ENCODE results near the gene GJB5. TPM values are rescaled to one million over a fixed set of nuclear protein-coding genes. Genes with fewer than 3 reads are reported as not detected.
"Not testable (repeated sequence)": the region's sequence is repeated elsewhere in the genome, so short reads cannot be mapped to it uniquely, and the experiment has no call there.

GJB5 gene
- not detected for polyA plus RNA-seq (2012; ENCODE audit: insufficient read depth, insufficient read length)

GRCh38 chr1:34754964-34755637 lies at the start of gene GJB5:
Gene GJB5 (plus strand): TSS chr1:34755047. CDS start chr1:34757331, 2,284 bp downstream.
- DNase-seq (ENCODE audit: low read depth, low spot score): no peak
- H3K4me3 ChIP-seq (ENCODE audit: low read length): no peak within 1 kb of the TSS

DNA sequence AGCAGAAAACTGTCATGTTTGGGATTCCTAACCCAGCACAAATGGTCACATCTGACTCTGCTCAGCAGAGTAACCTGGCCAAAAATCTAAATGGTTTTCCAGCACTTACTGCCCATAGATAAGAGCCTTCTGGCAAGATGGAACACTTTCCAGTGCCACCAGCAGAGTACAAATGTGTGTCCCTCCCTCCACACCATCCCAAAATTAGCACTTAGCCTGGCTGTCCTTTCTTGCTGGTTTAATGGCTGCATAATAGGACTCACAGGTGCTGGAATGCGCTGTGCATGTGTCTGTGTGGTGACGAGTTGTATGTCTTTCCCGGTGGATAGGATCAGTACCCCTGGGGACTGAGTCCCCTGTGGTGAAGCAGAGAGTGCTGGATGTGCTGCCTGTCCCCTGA lies 49.8 kb upstream of the GJB5 start:
- no peak overlapping the region for H3K4me3 ChIP-seq (ENCODE audit: low read length)
- DNase-seq (ENCODE audit: low read depth, low spot score): no peak

GRCh38 chr1:34708106-34708505 lies 46.7 kb upstream of the GJB5 start:
- H3K4me3 ChIP-seq (ENCODE audit: low read length): no peak overlapping the region
- DNase-seq (ENCODE audit: low read depth, low spot score): no peak

GRCh38 chr1:34709547-34709946 lies 45.3 kb upstream of the GJB5 start:
- no peak overlapping the region for H3K4me3 ChIP-seq (ENCODE audit: low read length)
- no peak for DNase-seq (ENCODE audit: low read depth, low spot score)

- no peak for DNase-seq (ENCODE audit: low read depth, low spot score)
- no peak overlapping the region for H3K4me3 ChIP-seq (ENCODE audit: low read length)
These were observed 44.0 kb upstream of the GJB5 start for GRCh38 chr1:34710812-34711211.

DNA sequence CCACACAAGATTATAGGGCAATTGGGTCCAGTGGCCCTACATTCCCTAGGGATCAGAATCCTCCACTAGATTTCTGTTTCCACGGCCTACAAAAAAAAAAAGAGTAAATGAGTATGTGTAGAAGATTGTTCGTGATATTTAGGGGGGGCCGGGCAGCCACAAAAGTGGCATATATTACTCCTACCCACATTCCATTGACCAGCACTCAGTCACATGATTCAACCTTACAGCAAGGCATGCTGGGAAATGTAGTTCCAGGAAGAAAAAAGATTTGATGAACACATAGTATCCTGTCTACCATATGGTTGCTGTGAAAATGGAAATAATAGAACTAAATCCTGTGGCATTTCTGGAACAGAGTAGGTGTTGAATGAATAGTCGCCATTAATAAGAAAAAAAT lies 43.4 kb upstream of the GJB5 start:
- no peak overlapping the region for H3K4me3 ChIP-seq (ENCODE audit: low read length)
- no peak for DNase-seq (ENCODE audit: low read depth, low spot score)

DNA sequence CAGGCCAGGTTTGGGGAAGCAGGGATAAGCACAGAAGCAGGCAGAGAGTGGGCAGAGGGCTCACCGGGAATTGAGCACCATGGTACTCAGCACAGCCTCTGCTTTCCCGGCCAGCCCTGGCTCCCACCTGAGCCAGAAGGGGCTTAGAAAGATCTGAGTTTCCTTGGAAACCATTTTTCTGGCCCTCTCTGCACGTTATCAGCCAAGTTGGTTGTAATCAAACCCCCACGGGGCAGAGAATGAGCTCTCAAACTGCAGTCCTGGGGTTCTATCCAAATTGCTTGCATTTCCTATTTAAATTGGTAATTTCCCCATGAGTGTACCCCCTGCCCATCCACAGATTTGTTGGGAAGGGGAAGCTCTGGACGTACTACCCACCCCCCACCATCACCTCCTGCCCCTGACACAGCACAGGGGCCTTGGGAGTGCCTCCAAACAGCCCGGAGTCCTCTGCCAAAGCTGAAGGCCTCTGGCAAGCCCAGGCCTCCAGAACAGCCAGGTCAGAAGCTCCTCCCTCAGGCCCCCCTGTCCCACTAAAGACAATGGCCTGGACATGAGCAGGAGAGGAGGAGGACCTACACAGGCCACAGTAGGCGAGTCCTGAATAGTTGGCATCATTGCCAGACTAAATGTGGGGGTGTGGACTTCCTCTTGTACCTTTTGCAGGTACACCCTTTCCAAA lies 42.7 kb upstream of the GJB5 start:
- DNase-seq (ENCODE audit: low read depth, low spot score): no peak
- H3K4me3 ChIP-seq (ENCODE audit: low read length): no peak overlapping the region

DNA sequence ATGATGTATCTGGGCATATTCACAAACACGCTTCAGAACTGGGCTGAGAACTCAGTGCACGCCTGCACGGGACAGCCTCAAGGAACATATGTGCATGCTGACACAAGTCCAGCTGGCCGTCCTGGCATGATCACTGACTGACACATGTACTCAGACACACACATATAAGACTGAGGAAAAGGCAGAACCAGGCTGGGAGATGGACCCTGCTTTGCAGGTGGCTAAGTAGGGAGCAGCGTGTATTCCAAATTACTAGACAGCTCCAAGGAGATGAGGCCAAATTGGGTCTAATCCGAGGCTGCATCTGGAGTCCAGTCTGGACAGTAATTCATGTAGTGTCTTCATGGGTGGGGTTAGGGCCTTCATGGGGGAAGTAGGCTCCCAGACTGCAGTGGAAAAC lies 41.4 kb upstream of the GJB5 start:
- DNase-seq (ENCODE audit: low read depth, low spot score): no peak
- H3K4me3 ChIP-seq (ENCODE audit: low read length): no peak overlapping the region

- H3K4me3 ChIP-seq (ENCODE audit: low read length): no peak overlapping the region
- DNase-seq (ENCODE audit: low read depth, low spot score): no peak
These were observed 40.5 kb upstream of the GJB5 start for GRCh38 chr1:34714386-34714785.

GRCh38 chr1:34715139-34715538 lies 39.7 kb upstream of the GJB5 start:
- DNase-seq (ENCODE audit: low read depth, low spot score): no peak

GRCh38 chr1:34721241-34721640 lies 33.6 kb upstream of the GJB5 start:
- DNase-seq (ENCODE audit: low read depth, low spot score): no peak

More at GRCh38 chr1:34715139-34715538, 39.7 kb upstream of the GJB5 start:
- no peak overlapping the region for H3K4me3 ChIP-seq (ENCODE audit: low read length)

DNA sequence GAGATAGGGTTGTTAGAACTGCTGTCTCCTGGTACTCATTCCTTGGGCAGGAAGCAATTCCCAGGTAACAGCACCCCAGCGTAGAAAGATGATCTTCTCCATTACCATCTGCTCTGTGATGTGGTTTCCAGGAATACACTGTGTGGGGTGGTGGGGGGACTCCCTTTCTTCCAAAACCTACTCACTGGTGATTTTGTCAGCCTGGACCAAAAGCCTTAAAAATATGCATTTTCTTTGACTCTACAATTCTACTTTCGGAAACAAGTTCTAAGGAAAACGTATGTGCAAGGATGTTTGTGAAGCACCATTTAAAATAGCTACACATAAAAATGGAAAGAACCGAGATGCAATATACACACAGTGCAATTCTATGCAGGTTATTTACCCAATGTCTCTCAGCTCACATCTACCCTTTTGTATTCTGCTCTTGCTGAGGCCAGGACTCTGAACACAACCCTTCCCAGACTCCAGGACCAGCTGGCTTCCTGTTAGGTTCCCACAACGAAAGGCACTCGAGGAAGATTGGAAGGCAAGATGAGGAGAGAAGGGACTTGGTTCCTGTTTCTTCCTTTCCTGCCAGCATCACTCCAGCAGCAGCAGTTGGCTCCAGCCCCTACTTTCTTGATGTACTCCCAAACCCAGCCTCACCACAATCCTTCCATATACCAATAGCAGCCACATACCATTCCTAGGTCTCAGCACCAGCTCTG lies 33.0 kb upstream of the GJB5 start:
- no peak for DNase-seq (ENCODE audit: low read depth, low spot score)
- H3K4me3 ChIP-seq (ENCODE audit: low read length): no peak overlapping the region

More at GRCh38 chr1:34721241-34721640, 33.6 kb upstream of the GJB5 start:
- H3K4me3 ChIP-seq (ENCODE audit: low read length): no peak overlapping the region

- no peak for DNase-seq (ENCODE audit: low read depth, low spot score)
- H3K4me3 ChIP-seq (ENCODE audit: low read length): no peak overlapping the region
These were observed 28.0 kb upstream of the GJB5 start for GRCh38 chr1:34726861-34727260.

- DNase-seq (ENCODE audit: low read depth, low spot score): no peak
- H3K4me3 ChIP-seq (ENCODE audit: low read length): no peak overlapping the region
These were observed 24.4 kb upstream of the GJB5 start for GRCh38 chr1:34730485-34730884.

- DNase-seq (ENCODE audit: low read depth, low spot score); H3K4me3 ChIP-seq (ENCODE audit: low read length): not testable (repeated sequence)
These were observed 22.0 kb upstream of the GJB5 start for GRCh38 chr1:34732831-34733230.

DNA sequence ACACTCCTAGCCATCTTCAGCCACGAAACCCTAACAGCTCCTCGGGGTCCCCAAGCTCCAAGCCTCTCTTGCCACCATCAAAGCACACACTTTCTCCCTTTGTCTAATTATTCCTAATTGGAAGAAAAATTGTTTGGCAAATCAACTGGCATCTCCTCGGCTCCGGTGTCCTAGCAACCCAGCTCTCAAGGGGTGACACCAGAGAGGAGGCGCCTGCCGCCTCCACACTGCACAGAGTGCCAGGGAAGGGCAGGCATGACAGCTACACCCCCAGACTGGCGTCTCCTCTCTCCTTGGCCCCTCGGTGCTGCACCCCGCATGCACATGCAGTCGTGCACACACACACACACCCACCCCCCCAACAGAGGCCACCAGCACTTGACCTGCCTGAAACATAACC lies 18.2 kb upstream of the GJB5 start:
- no peak overlapping the region for H3K4me3 ChIP-seq (ENCODE audit: low read length)
- DNase-seq (ENCODE audit: low read depth, low spot score): no peak

- DNase-seq (ENCODE audit: low read depth, low spot score); H3K4me3 ChIP-seq (ENCODE audit: low read length): not testable (repeated sequence)
These were observed 17.6 kb upstream of the GJB5 start for GRCh38 chr1:34737236-34737635.

GRCh38 chr1:34739613-34740012 lies 15.2 kb upstream of the GJB5 start:
- H3K4me3 ChIP-seq (ENCODE audit: low read length): no peak overlapping the region

GRCh38 chr1:34740161-34740868 lies 14.5 kb upstream of the GJB5 start:
- DNase-seq (ENCODE audit: low read depth, low spot score): no peak
- H3K4me3 ChIP-seq (ENCODE audit: low read length): no peak overlapping the region

More at GRCh38 chr1:34739613-34740012, 15.2 kb upstream of the GJB5 start:
- DNase-seq (ENCODE audit: low read depth, low spot score): no peak

All from Jurkat, Clone E6-1 (cell line).